Endothelial cell of umbilical vein (primary cell): ENCODE results near the gene RXFP1. TPM values are rescaled to one million over a fixed set of nuclear protein-coding genes. Genes with fewer than 3 reads are reported as not detected.

Source experiments
- BruUV-seq: library from RNA; stranded (reverse); fragments of 400-500 nt; replicated peaks from 2 replicates; lab custom pipeline; 2021; lab: Mats Ljungman, UMichigan
- CTCF ChIA-PET: fragments of 300-600, 350-600 bp; sonication (Branson Sonifier 250); formaldehyde crosslinking; loops from one replicate; lab custom pipeline; 2021; ENCODE audit warnings: antibody characterized with exemption, inconsistent platforms; lab: Charles Lee
- POLR2A ChIA-PET: fragments of 300-600, 350-600 bp; sonication (Branson Sonifier 250); formaldehyde crosslinking; loops from one replicate; lab custom pipeline; 2021; ENCODE audit warnings: antibody characterized with exemption, inconsistent platforms; lab: Charles Lee
- DNase-seq: peaks from one replicate; pipeline ENCODE4 v3.0.0-alpha.2; 2011; ENCODE audit warnings: low read depth, low spot score
- FAIRE-seq: peaks from 2 replicates; lab custom pipeline; 2011; peaks lifted over from hg19 to GRCh38; lab: Jason Lieb, UNC
- H2AFZ ChIP-seq: 2 replicates; pipeline ENCODE4 v1.6.0; 2012; ENCODE audit warnings: low read depth, low read length, control low read depth, inconsistent platforms
- H3K27ac ChIP-seq: 2 replicates; pipeline ENCODE4 v1.5.1; 2011; ENCODE audit warnings: low read depth, mild to moderate bottlenecking, control low read depth, low read length, moderate library complexity; ENCODE audit not compliant: insufficient read depth
- H3K27me3 ChIP-seq, 2 experiments: 2 replicates each; pipeline versions ENCODE4 v1.6.0 to v1.6.1; 2011; ENCODE audit warnings: low read length in 2 of 2, mixed read lengths in 1 of 2; ENCODE audit not compliant: control insufficient read depth in 2 of 2, insufficient read depth in 2 of 2
- H3K36me3 ChIP-seq, 2 experiments: 2 replicates in 1 of 2; 3 replicates in 1 of 2; pipeline ENCODE4 v1.5.1; 2011; ENCODE audit warnings: low read length in 2 of 2, mild to moderate bottlenecking in 1 of 2, moderate library complexity in 1 of 2; ENCODE audit not compliant: control insufficient read depth in 2 of 2, insufficient read depth in 2 of 2; ENCODE audit errors: extremely low read depth in 1 of 2
- H3K4me1 ChIP-seq: 3 replicates; pipeline ENCODE4 v1.5.1; 2011; ENCODE audit warnings: mild to moderate bottlenecking, low read length; ENCODE audit not compliant: control insufficient read depth, insufficient read depth; ENCODE audit errors: extremely low read depth
- H3K4me2 ChIP-seq: 2 replicates; pipeline ENCODE4 v1.6.1; 2011; ENCODE audit warnings: low read length, control low read depth, mixed read lengths; ENCODE audit not compliant: insufficient read depth
- H3K4me3 ChIP-seq, 3 experiments: fragments of 200-600 bp in 1 of 3; sonication (generic), shearing (Covaris generic) in 1 of 3; replicated peaks in 1 of 3; 2 replicates each; pipeline ENCODE4 v1.5.1; 2011 to 2016; ENCODE audit warnings: control low read depth in 3 of 3, low read length in 3 of 3, mild to moderate bottlenecking in 2 of 3, inconsistent platforms in 1 of 3, low read depth in 1 of 3, moderate library complexity in 1 of 3; ENCODE audit not compliant: insufficient read depth in 1 of 3
- H3K79me2 ChIP-seq: 2 replicates; pipeline ENCODE4 v1.6.0; 2012; ENCODE audit warnings: low read length, inconsistent platforms; ENCODE audit not compliant: control insufficient read depth, insufficient read depth
- H3K9ac ChIP-seq: replicated peaks from 2 replicates; pipeline ENCODE3; 2011; ENCODE audit warnings: low read length, control low read depth; ENCODE audit not compliant: insufficient read depth; ENCODE audit errors: extremely low read depth
- H3K9me1 ChIP-seq: replicated peaks from 3 replicates; pipeline ENCODE4 v1.6.0; 2011; ENCODE audit warnings: mild to moderate bottlenecking, low read length; ENCODE audit not compliant: control insufficient read depth, insufficient read depth; ENCODE audit errors: extremely low read depth
- H3K9me3 ChIP-seq: replicated peaks from 2 replicates; pipeline ENCODE4 v1.5.1; 2012; ENCODE audit warnings: low read length, inconsistent platforms; ENCODE audit not compliant: control insufficient read depth, insufficient read depth
- H4K20me1 ChIP-seq: replicated peaks from 2 replicates; pipeline ENCODE3; 2011; ENCODE audit warnings: mild to moderate bottlenecking, low read length; ENCODE audit not compliant: control insufficient read depth, insufficient read depth; ENCODE audit errors: extremely low read depth
- CTCF ChIP-seq, 2 donors: IDR thresholded peaks; 1 replicate in 1 of 2; 2 replicates in 1 of 2; pipeline ENCODE4 v1.5.1; 2011; ENCODE audit warnings: low read length in 2 of 2, mild to moderate bottlenecking in 2 of 2, moderate library complexity in 2 of 2, control low read depth in 1 of 2, inconsistent platforms in 1 of 2, low read depth in 1 of 2; ENCODE audit not compliant: insufficient read depth in 1 of 2; ENCODE audit errors: extremely low read depth in 1 of 2
- EZH2 ChIP-seq: IDR thresholded peaks from 2 replicates; pipeline ENCODE4 v1.6.1; 2012; ENCODE audit warnings: borderline replicate concordance, low read depth, mild to moderate bottlenecking, moderate library complexity, low read length, inconsistent platforms; ENCODE audit not compliant: severe bottlenecking
- FOS ChIP-seq: IDR thresholded peaks from 2 replicates; pipeline ENCODE4 v1.6.1; 2011; ENCODE audit warnings: mild to moderate bottlenecking, low read length, moderate library complexity, borderline replicate concordance; ENCODE audit not compliant: insufficient read depth
- JUN ChIP-seq: IDR thresholded peaks from 2 replicates; pipeline ENCODE4 v1.6.1; 2011; ENCODE audit warnings: borderline replicate concordance, low read depth; ENCODE audit not compliant: insufficient read length, insufficient read depth
- MAX ChIP-seq: IDR thresholded peaks from 2 replicates; pipeline ENCODE4 v1.6.1; 2011; ENCODE audit not compliant: insufficient read depth, insufficient read length
- POLR2A ChIP-seq: IDR thresholded peaks from 2 replicates; pipeline ENCODE4 v1.6.1; 2012; ENCODE audit warnings: low read depth, mild to moderate bottlenecking, control low read depth, low read length
- POLR2AphosphoS5 ChIP-seq: IDR thresholded peaks from 2 replicates; pipeline ENCODE4 v1.6.1; 2012; ENCODE audit warnings: low read depth, mild to moderate bottlenecking, control low read depth, low read length, moderate library complexity; ENCODE audit not compliant: insufficient read depth
- dilution Hi-C: fragments of 300-500 bp; cut with MboI; formaldehyde crosslinking; loops from one replicate; pipeline ENCODE4 v1.15.0; 2019; ENCODE audit warnings: low sequenced_read_pairs; ENCODE audit not compliant: extremely low pct_ligation_motif_present
- intact Hi-C: fragments of 100-400 bp; cut with micrococcal nuclease; formaldehyde crosslinking; loops from one replicate; pipeline ENCODE4 v1.10.0; 2022
- polyA plus RNA-seq, 4 experiments: library from polyadenylated mRNA; depleted of rRNA in 3 of 4; stranded (reverse) in 3 of 4; unstranded in 1 of 4; fragments of >200 nt; gene quantifications; 2 replicates each; pipeline versions ENCODE4 v1.2.1 to v1.2.3, GENCODE V29; 2011 to 2012; ENCODE audit warnings: missing spikeins in 1 of 4
- total RNA-seq: library from RNA; stranded (reverse); gene quantifications from 2 replicates; pipeline ENCODE4 v1.2.3, GENCODE V29; 2021

RXFP1 gene
- total and polyA plus RNA-seq, 2 donors (not counting 3 experiments of a cell fraction or from before 2014, with no cell fraction given): not detected

GRCh38 chr4:158527516-158527915 lies 5.8 kb downstream of the RXFP1 start:
- no peak for TF ChIP-seq MAX
- TF ChIP-seq CTCF (IDR thresholded peaks at IDR 0.05; ENCODE audit: extremely low read depth in 1 of 2, insufficient read depth in 1 of 2, low read depth in 1 of 2, low read length in 2 of 2): no peak
- no peak for TF ChIP-seq POLR2AphosphoS5
- TF ChIP-seq JUN: no peak
- TF ChIP-seq EZH2: no peak
- TF ChIP-seq POLR2A: no peak
- TF ChIP-seq FOS: no peak
- Histone ChIP-seq H3K9me3 (no peaks in the 10 kb centered on the region), H3K9ac (no peak overlapping the region), H4K20me1 (no peaks in the 10 kb centered on the region), H2AFZ (no peak overlapping the region), H3K27ac (no peak overlapping the region), H3K9me1 (no peaks in the 10 kb centered on the region), H3K4me2 (no peak overlapping the region), H3K4me1 (no peaks in the 10 kb centered on the region), H3K27me3 (no peaks in the 10 kb centered on the region), H3K4me3 (no peak overlapping the region), H3K79me2 (no peaks in the 10 kb centered on the region), H3K36me3 (no peaks in the 10 kb centered on the region)
- ChIA-PET POLR2A (no interaction called here), CTCF (interaction anchor here (0.7 to 1.8 kb wide), 3 partner anchors 10 to 32 kb away, joined by 3 to 9 read pairs (median 3); no protein-coding TSS in a partner anchor)
- intact Hi-C loops (no loop called here), dilution Hi-C loops (no loop called here)
- BruUV-seq: no TSS peak
- FAIRE-seq (no peak), DNase-seq (no peak)
